Hematopoietic multipotent progenitor cell treated with erythropoietin and hydrocortisone succinate and interleukin-3 and kit ligand, for 4 days (in vitro differentiated cells): ENCODE data around the gene C1QTNF8.

ENCODE experiments used
- DNase-seq: peaks from one replicate; pipeline ENCODE4 v3.0.0-alpha.2; 2015

The C1QTNF8 gene

GRCh38 chr16:1056196-1056595 is 39.8 kb downstream of the C1QTNF8 start:
- no peak for DNase-seq

GRCh38 chr16:1055557-1055924 is 40.5 kb downstream of the C1QTNF8 start:
- DNase-seq = no peak

- peak; percentile 49 for DNase-seq
These were observed 41.1 kb downstream of the C1QTNF8 start for GRCh38 chr16:1054660-1055556.

DNA sequence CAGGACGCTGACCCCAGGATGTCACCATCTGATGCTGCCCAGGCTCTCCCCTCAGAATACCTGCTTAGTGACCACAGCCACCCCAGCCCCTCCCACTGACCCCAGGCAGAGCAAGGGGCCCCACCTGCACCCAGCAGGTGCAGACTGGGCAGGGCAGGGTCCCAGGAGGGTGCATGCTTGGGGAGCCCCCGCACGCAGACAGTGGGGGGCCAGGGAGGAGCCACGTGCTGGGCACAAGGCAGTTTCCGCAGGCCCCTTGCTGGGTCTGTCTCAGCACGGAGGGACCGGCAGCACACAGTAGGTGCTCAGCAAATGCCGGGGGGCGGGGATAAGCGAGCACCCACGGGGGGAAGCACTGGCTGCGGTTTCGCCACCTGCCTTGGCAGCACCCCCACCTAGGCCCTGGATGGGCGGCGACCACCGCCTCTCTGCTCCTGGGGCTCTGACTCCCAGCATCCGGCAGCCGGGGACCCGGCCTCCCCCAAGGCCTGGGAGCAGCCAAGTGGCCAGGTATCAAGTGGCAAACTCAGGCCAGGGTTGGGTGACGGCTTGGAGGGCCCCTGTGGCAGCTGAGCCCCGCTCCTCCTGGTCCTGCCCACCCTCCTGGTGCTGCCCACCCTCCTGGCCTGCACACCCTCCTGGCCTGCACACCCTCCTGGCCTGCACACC is 42.2 kb downstream of the C1QTNF8 start:
- DNase-seq = no peak

DNA sequence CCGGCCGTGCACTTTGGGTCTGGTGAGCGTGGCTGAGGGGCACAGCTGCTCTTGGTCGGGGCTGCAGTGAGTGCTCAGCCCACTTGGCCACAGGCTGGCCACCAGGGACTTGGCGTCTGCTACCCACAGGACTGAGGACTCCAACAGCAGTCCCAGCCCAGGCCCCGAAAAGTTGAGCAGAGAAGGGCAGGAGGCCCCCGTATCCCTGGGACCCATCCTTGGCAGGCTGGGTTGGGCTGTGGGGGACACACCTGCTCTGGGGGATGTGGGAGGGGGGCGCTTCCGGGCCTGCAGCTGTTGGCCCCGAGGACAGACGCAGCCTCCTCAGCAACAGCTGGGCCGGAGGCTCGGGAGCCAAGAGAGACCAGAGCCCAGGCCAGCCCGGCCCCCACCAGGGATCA is 42.9 kb downstream of the C1QTNF8 start:
- no peak for DNase-seq

DNA sequence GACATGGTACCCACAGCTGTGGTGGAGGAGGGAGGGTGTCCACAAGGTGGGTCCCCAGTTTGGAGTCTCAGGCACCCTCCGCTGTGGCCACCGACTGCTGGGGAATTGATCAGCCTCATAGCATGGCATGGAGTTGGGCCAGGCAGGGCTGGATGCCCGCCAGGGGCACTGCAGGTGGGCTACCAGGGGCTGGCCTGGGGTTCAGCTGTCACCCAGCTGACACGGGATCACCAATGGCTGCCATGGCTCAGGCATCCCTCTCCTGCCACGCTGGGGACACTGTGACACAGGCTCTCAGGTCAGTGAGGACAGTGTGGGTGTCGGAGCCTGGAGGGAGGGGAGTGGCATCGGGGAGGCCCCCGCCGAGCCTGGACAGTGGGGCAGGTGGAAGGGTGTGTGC is 43.3 kb downstream of the C1QTNF8 start:
- no peak for DNase-seq

DNA sequence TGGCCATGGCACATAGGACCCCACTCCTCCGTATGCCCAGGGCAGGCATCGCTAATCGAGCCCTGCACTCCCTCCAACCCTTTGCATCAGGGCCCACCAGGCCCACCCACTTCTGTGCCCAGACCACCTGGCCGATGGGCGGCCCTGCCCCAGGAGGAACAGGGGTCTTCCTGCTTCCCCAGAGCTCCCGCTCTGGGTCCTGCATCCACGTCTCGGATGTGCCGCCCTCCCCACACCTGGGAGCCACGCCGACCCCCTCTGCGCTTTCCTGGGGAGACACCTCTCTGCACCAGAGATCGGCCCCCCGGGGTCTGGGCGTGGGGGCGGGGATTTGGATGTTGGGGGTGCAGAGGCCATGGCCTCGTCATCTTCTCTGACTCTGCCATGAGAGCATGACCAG is 44.6 kb downstream of the C1QTNF8 start:
- no peak for DNase-seq

DNA sequence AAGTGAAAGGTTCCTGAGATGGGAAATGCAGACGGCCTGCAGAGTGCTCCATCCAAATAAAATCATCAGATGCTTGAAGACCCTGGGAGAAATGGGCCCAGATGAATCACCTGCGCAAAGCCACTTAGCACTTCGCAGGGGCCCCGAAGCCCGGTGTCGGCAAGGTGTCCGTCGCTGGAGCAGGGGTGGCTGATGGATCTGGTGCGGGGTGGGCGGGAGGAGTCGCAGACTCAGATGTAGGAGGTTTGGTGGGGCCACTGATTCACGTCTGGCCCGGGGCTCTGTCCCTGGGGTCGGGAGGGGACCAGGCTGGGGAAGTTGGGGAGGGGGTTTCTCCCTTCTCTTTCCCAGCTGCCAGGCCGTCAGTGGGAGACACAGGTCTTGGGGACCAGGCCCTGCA is 45.1 kb downstream of the C1QTNF8 start:
- DNase-seq = no peak

DNA sequence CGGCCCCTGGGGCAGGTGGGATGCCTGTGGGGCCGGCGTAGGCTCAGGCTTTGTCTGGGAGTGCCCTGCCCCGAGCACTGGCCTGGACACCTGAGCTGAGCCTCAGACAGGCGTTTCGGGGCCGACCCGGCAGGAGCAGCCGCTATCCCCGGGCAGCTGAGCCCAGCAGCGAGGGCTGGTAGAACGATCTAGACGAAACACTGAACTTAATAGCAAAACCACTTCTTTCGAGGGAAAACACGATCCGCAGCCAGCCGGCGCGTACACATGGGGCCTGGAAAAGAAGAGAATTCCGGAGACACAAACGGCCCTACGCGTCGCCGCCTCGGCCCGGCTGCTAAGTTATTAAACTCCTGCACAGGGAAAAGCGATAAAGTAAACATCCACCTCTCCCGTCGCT is 45.5 kb downstream of the C1QTNF8 start:
- no peak for DNase-seq

DNA sequence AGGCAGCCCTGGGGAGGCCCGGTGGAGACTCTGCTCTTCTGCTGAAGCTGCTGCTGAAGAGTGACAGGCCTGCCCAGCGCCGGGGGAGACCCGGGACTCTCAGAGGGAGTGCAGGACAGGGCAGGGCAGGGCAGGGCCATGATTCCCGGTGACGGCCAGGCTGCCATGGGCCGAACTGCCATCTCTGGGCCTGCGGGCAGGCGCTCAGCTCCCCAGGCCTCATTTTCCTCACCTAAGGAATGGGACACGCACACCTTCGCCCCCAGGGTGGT is 46.1 kb downstream of the C1QTNF8 start:
- DNase-seq = no peak

DNA sequence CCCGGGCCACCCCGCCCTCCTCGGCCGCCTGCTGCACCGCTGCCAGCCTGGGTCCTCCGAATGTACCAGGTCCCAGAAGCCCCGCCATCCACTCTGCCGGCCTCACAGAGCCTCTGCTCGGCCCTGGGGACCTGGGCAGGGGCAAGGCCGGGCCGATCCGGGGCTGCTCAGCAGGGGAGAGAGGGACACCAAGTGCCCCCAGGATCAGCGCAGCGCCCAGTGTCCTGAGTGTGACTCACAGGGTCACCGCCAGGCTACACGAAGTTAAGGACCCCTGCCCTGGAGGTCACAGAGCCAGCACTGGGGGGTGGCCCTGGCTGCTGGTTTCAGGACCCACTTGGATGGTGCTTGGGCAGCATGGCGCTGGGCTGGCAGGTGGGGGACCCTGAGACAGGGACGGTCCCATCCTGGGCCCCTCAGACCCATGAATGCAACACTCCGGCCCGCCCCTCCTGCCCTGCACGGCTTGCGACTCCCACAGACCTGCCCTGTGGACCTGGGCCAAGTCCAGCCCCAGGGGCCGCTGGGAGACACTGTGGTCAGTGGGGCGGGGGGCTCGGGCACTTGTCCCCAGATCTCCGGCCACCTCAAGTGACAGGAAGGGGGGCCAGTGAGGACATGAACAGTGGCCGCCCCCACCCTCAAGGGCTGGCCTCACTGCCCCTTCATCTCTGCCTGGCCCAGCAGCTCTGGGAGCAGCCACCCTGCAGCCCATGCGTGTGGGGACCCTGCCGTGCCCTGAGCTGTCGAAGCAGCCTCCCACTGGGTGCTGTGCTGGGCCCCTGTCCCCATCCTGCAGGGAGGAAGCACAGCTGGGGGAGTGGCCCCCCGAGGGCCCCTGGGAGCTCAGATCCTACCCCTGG is 46.7 kb downstream of the C1QTNF8 start:
- DNase-seq = no peak

DNA sequence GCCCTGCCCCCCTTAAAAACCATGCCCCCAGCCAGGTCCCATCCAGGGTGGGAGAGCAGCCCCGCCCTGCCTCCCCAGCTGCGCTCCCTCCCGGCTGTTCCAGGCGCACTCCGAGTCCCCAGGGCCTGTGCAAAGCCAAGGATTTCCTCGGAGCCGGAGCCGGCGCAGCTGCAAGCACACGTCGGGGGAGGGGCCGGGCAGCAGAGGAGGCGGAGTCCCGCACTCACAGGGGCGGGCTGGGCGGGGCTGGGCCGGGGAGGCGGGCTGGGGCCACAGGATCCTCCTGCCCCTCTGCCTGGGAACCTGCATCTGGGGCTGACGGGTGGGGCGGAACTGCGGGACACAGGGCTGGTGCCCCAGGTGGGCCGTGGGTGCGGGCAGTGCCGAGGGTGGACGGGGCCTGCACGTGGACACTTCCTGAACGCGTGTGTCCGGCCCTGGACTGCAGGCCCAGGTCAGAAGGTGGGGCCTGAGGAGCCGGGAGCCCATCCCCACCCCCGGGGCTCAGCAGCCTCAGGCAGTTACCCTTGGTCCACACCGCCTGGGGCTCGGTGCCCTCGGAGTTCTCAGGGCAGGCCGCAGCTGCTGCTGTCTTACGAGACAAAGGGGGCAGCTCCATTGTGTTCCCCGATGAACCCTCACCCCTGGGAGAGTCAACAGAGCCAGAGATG is 47.5 kb downstream of the C1QTNF8 start:
- peak; percentile 64 for DNase-seq

DNA sequence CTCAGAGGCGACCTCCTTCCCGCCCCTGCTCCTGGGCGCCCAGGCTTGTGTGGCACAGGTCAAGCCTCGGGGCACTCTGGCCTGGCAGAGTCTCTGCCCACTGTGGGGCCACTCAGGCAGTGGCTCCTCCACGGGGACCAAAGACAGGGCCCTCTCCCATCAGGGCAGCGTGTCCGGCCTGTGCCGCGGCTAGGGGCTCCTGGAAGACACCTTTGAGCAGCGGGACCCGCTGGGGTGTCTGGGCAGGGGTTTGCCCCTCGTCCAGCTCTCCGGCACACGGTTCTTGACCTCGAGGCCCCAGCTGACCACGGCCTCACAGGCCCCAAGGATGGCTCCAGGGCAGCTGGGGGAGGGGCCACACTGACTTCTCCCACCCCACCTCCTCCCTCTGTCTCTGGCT is 48.2 kb downstream of the C1QTNF8 start:
- no peak for DNase-seq

GRCh38 chr16:1047123-1047522 is 48.9 kb downstream of the C1QTNF8 start:
- DNase-seq = no peak

- no peak for DNase-seq
These were observed 49.8 kb downstream of the C1QTNF8 start for GRCh38 chr16:1045993-1046911.

GRCh38 chr16:1045310-1045992 is 50.6 kb downstream of the C1QTNF8 start:
- no peak for DNase-seq

- no peak for DNase-seq
These were observed 51.4 kb downstream of the C1QTNF8 start for GRCh38 chr16:1044460-1045309.

DNA sequence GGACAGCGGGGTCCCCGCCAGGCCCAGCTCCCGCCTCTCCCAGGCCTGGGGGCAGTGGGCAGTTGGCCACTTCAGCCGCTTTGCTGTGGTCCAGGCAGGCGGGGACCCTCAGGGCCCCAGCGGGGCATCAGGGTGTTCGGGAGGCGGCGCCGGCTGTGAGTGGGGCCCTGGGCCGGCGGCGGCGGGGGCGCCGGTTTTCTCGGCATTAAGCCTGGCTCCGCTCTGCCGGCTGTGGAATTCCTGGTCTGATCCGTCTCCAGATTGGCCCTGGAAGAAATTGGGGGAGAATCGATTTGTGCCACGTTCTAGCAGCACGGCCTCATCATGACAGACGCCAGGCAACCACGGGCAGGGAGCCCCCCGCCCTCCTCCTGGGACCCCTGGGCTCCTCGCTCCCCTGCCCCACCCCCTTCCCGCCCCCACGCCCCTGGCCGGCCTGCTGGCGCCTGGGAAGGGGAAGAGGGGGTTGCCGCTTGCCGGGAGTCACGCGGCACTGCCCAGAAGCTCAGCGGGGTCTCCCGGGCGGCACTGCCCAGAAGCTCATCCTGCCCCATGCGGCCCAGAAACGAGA is 52.1 kb downstream of the C1QTNF8 start:
- DNase-seq = no peak

GRCh38 chr16:1042866-1043265 is 53.2 kb downstream of the C1QTNF8 start:
- no peak for DNase-seq
